Mucosa of rectum (tissue), 2 donors: Measurements from ENCODE around the gene WHAMM.
"Not testable (repeated sequence)": the region's sequence is repeated elsewhere in the genome, so short reads cannot be mapped to it uniquely, and the experiment has no call there.

ENCODE experiments used
- H3K27ac ChIP-seq, 2 donors: one replicate each; pipeline ENCODE4 v1.7.0; 2013; ENCODE audit warnings: inconsistent platforms in 2 of 2, low read depth in 2 of 2, low read length in 2 of 2
- H3K27me3 ChIP-seq, 2 donors: one replicate each; pipeline ENCODE4 v1.7.0; 2013; ENCODE audit warnings: low read length in 2 of 2; ENCODE audit not compliant: control insufficient read depth in 2 of 2, insufficient read depth in 2 of 2
- H3K36me3 ChIP-seq, 2 donors: one replicate each; pipeline ENCODE4 v1.7.0; 2013; ENCODE audit warnings: low read length in 2 of 2; ENCODE audit not compliant: control insufficient read depth in 2 of 2, insufficient read depth in 2 of 2
- H3K4me1 ChIP-seq, 2 donors: one replicate each; pipeline ENCODE4 v1.7.0; 2013; ENCODE audit warnings: low read length in 2 of 2, mild to moderate bottlenecking in 1 of 2; ENCODE audit not compliant: control insufficient read depth in 2 of 2, insufficient read depth in 2 of 2
- H3K4me3 ChIP-seq, 2 donors: one replicate each; pipeline ENCODE4 v1.7.0; 2013; ENCODE audit warnings: low read length in 2 of 2
- H3K9ac ChIP-seq, 2 donors: one replicate each; pipeline ENCODE4 v1.7.0; 2013; ENCODE audit warnings: low read length in 2 of 2, low read depth in 1 of 2, mild to moderate bottlenecking in 1 of 2
- H3K9me3 ChIP-seq, 2 donors: one replicate each; pipeline ENCODE4 v1.7.0; 2013; ENCODE audit warnings: low read length in 2 of 2; ENCODE audit not compliant: control insufficient read depth in 2 of 2
- donor health status: healthy.
- donor health status: Normal muscosa, but diverticular disease.

Gene WHAMM

GRCh38 chr15:82809308-82810060 is at the start of gene WHAMM:
TSS of gene WHAMM (plus strand) at chr15:82809628. CDS start at chr15:82809727, 99 bp downstream.
- Histone ChIP-seq H3K36me3 (peaks cover 2 to 7% of the 10 kb centered on the region in 2 donors), H3K27me3 (no peaks in the 10 kb centered on the region), H3K4me3 (peak within 1 kb of the TSS; percentile 89 to 95), H3K9ac (peak within 1 kb of the TSS; percentile 95 to 99), H3K4me1 (peaks cover 13 to 15% of the 10 kb centered on the region in 2 donors), H3K27ac (peak within 1 kb of the TSS; percentile 99 to 100), H3K9me3 (no peaks in the 10 kb centered on the region)

GRCh38 chr15:82763361-82764116 is 45.9 kb upstream of the WHAMM start:
- no peaks in the 10 kb centered on the region for H3K27me3 ChIP-seq
- H3K9me3 ChIP-seq = no peaks in the 10 kb centered on the region
- H3K27ac ChIP-seq = no peak overlapping the region
- no peak overlapping the region for H3K9ac ChIP-seq
- peaks cover 10 to 16% of the 10 kb centered on the region in 2 donors for H3K36me3 ChIP-seq
- no peak overlapping the region for H3K4me3 ChIP-seq
- no peaks in the 10 kb centered on the region for H3K4me1 ChIP-seq

- H3K9ac ChIP-seq = no peak overlapping the region
- H3K9me3 ChIP-seq = no peaks in the 10 kb centered on the region
- H3K4me1 ChIP-seq = no peaks in the 10 kb centered on the region
- H3K27me3 ChIP-seq = no peaks in the 10 kb centered on the region
- H3K4me3 ChIP-seq = no peak overlapping the region
- no peak overlapping the region for H3K27ac ChIP-seq
- peaks cover 6 to 10% of the 10 kb centered on the region in 2 donors for H3K36me3 ChIP-seq
Measured at GRCh38 chr15:82764117-82764490, 45.3 kb upstream of the WHAMM start.

GRCh38 chr15:82764740-82765139 is 44.7 kb upstream of the WHAMM start:
- Histone ChIP-seq H3K9me3 (no peaks in the 10 kb centered on the region), H3K27me3 (no peaks in the 10 kb centered on the region), H3K9ac (no peak overlapping the region), H3K36me3 (peaks cover 6 to 9% of the 10 kb centered on the region in 2 donors), H3K4me1 (no peaks in the 10 kb centered on the region), H3K4me3 (no peak overlapping the region), H3K27ac (no peak overlapping the region)

GRCh38 chr15:82766201-82766600 is 43.2 kb upstream of the WHAMM start:
- H3K9me3 ChIP-seq, H3K4me1 ChIP-seq, H3K4me3 ChIP-seq, H3K27ac ChIP-seq, H3K27me3 ChIP-seq, H3K9ac ChIP-seq, H3K36me3 ChIP-seq: not testable (repeated sequence)

- no peak overlapping the region for H3K27ac ChIP-seq
- H3K4me3 ChIP-seq = no peak overlapping the region
- H3K36me3 ChIP-seq = peaks cover 3 to 4% of the 10 kb centered on the region in 2 donors
- H3K27me3 ChIP-seq = no peaks in the 10 kb centered on the region
- H3K9ac ChIP-seq = no peak overlapping the region
- H3K9me3 ChIP-seq = no peaks in the 10 kb centered on the region
- H3K4me1 ChIP-seq = no peaks in the 10 kb centered on the region
Measured at GRCh38 chr15:82767163-82767829, 42.1 kb upstream of the WHAMM start.

- Histone ChIP-seq H3K9ac (no peak overlapping the region), H3K27ac (no peak overlapping the region), H3K36me3 (peaks cover 3 to 4% of the 10 kb centered on the region in 2 donors), H3K9me3 (no peaks in the 10 kb centered on the region), H3K4me3 (no peak overlapping the region), H3K27me3 (no peaks in the 10 kb centered on the region), H3K4me1 (no peaks in the 10 kb centered on the region)
Measured at GRCh38 chr15:82768414-82769054, 40.9 kb upstream of the WHAMM start.

GRCh38 chr15:82771789-82772607 is 37.4 kb upstream of the WHAMM start:
- no peaks in the 10 kb centered on the region for H3K9me3 ChIP-seq
- H3K27me3 ChIP-seq = no peaks in the 10 kb centered on the region
- no peaks in the 10 kb centered on the region for H3K36me3 ChIP-seq
- no peaks in the 10 kb centered on the region for H3K4me1 ChIP-seq
- no peak overlapping the region for H3K9ac ChIP-seq
- no peak overlapping the region for H3K27ac ChIP-seq
- no peak overlapping the region for H3K4me3 ChIP-seq

GRCh38 chr15:82774496-82774895 is 34.9 kb upstream of the WHAMM start:
- no peak overlapping the region for H3K9ac ChIP-seq
- H3K9me3 ChIP-seq = no peaks in the 10 kb centered on the region
- no peak overlapping the region for H3K4me3 ChIP-seq
- H3K27ac ChIP-seq = no peak overlapping the region
- no peaks in the 10 kb centered on the region for H3K27me3 ChIP-seq
- H3K36me3 ChIP-seq = no peaks in the 10 kb centered on the region
- no peaks in the 10 kb centered on the region for H3K4me1 ChIP-seq
